GM18505 (cell line): Measurements from ENCODE around the gene RTP2.

Source experiments
- ATAC-seq: cut with Tn5 transposase; IDR thresholded peaks from one replicate; pipeline ENCODE4 v1.9.1; 2021; ENCODE audit not compliant: unreplicated experiment
- POLR2A ChIP-seq: IDR thresholded peaks from 4 replicates; pipeline ENCODE4 v1.6.1; 2011; ENCODE audit warnings: borderline replicate concordance; ENCODE audit not compliant: insufficient read depth, insufficient read length; ENCODE audit errors: extremely low read depth

RTP2 gene

GRCh38 chr3:187735383-187735782, 33.0 kb upstream of the RTP2 start:
- ATAC-seq = no peak
- no peak for TF ChIP-seq POLR2A

- no peak for TF ChIP-seq POLR2A
- no peak for ATAC-seq
These were observed 32.5 kb upstream of the RTP2 start for GRCh38 chr3:187734841-187735240.

- ATAC-seq = no peak
- no peak for TF ChIP-seq POLR2A
These were observed 31.0 kb upstream of the RTP2 start for GRCh38 chr3:187733371-187733770.

- ATAC-seq = no peak
- TF ChIP-seq POLR2A = no peak
These were observed 27.2 kb upstream of the RTP2 start for GRCh38 chr3:187729598-187729997.

- no peak for TF ChIP-seq POLR2A
- no peak for ATAC-seq
These were observed 26.7 kb upstream of the RTP2 start for GRCh38 chr3:187728940-187729583.

- ATAC-seq = no peak
- no peak for TF ChIP-seq POLR2A
These were observed 25.9 kb upstream of the RTP2 start for GRCh38 chr3:187728248-187728647.

- ATAC-seq = no peak
- no peak for TF ChIP-seq POLR2A
These were observed 24.2 kb upstream of the RTP2 start for GRCh38 chr3:187726564-187726963.

GRCh38 chr3:187725653-187726370, 23.5 kb upstream of the RTP2 start:
- no peak for ATAC-seq
- TF ChIP-seq POLR2A = no peak

- TF ChIP-seq POLR2A = no peak
- ATAC-seq = no peak
These were observed 22.9 kb upstream of the RTP2 start for GRCh38 chr3:187725224-187725623.

- no peak for TF ChIP-seq POLR2A
- ATAC-seq = no peak
These were observed 19.9 kb upstream of the RTP2 start for GRCh38 chr3:187722206-187722612.

- TF ChIP-seq POLR2A = no peak
- no peak for ATAC-seq
These were observed 18.7 kb upstream of the RTP2 start for GRCh38 chr3:187721055-187721454.

GRCh38 chr3:187720337-187720670, 17.9 kb upstream of the RTP2 start:
- TF ChIP-seq POLR2A = no peak
- ATAC-seq = no peak

- ATAC-seq = no peak
- no peak for TF ChIP-seq POLR2A
These were observed 17.4 kb upstream of the RTP2 start for GRCh38 chr3:187719628-187720336.

GRCh38 chr3:187718802-187719201, 16.4 kb upstream of the RTP2 start:
- TF ChIP-seq POLR2A = no peak
- no peak for ATAC-seq

- no peak for TF ChIP-seq POLR2A
- no peak for ATAC-seq
These were observed 15.2 kb upstream of the RTP2 start for GRCh38 chr3:187717572-187717971.

- no peak for ATAC-seq
- no peak for TF ChIP-seq POLR2A
These were observed 12.1 kb upstream of the RTP2 start for GRCh38 chr3:187714404-187714979.
